Large intestine (tissue), 12 donors: Measurements from ENCODE around the gene DCBLD2. TPM values are rescaled to one million over a fixed set of nuclear protein-coding genes. Genes with fewer than 3 reads are reported as not detected.
A peak's percentile ranks its signal among the peaks of the same experiment; 100 is the strongest.

Experiments used
- DNase-seq, 2 donors: peaks; one replicate each; pipeline versions ENCODE4 v3.0.0 to v3.0.0-alpha.2; 2013
- H3K27ac ChIP-seq: one replicate; pipeline ENCODE4 v1.5.1; 2013; ENCODE audit warnings: low read length
- H3K27me3 ChIP-seq: 2 replicates; pipeline ENCODE4 v1.6.1; 2013; ENCODE audit warnings: low read length; ENCODE audit not compliant: control insufficient read depth, insufficient read depth
- H3K36me3 ChIP-seq: 2 replicates; pipeline ENCODE4 v1.6.1; 2013; ENCODE audit warnings: low read length; ENCODE audit not compliant: control insufficient read depth, insufficient read depth
- H3K4me1 ChIP-seq: one replicate; pipeline ENCODE4 v1.6.1; 2013; ENCODE audit warnings: low read length; ENCODE audit not compliant: control insufficient read depth, insufficient read depth
- H3K4me3 ChIP-seq: one replicate; pipeline ENCODE4 v1.5.1; 2013; ENCODE audit warnings: low read length
- H3K9me3 ChIP-seq: one replicate; pipeline ENCODE4 v1.6.1; 2013; ENCODE audit warnings: mild to moderate bottlenecking, low read depth, low read length, moderate library complexity; ENCODE audit not compliant: control insufficient read depth
- WGBS: methylation state at CpG from one replicate; pipeline ENCODE4 v1.1.5; 2013; ENCODE audit warnings: low lambda C conversion rate; ENCODE audit not compliant: insufficient coverage; 5-methylcytosine and 5-hydroxymethylcytosine counted together
- long read RNA-seq, 11 donors: transcript quantifications; one replicate each; lab custom pipeline, GENCODE V29; 2026
- polyA plus RNA-seq: library from polyadenylated mRNA; unstranded; fragments of 120-200 nt; gene quantifications from one replicate; pipeline ENCODE4 v1.2.1, GENCODE V29; 2013

DCBLD2 gene
- 15.7 TPM for polyA plus RNA-seq
- long read RNA-seq, donor 1 = 0 reads
- long read RNA-seq, donor 2 = 0 reads
- long read RNA-seq, donor 3 = 0 reads
- long read RNA-seq, donor 4, partial matches to known transcripts = 0 of 2 reads
- long read RNA-seq, donor 4, other reads (novel, unspliced or antisense) = 0 of 2 reads
- long read RNA-seq, donor 5 = 0 reads
- long read RNA-seq, donor 6, full-length matches to known transcripts = 3 of 3 reads
- long read RNA-seq, donor 6, partial matches to known transcripts = 0 of 3 reads
- long read RNA-seq, donor 6, other reads (novel, unspliced or antisense) = 0 of 3 reads
- long read RNA-seq, donor 7 = 0 reads
- long read RNA-seq, donor 8 = 0 reads
- long read RNA-seq, donor 9, full-length matches to known transcripts = 1 of 1 reads
- long read RNA-seq, donor 9, partial matches to known transcripts = 0 of 1 reads
- long read RNA-seq, donor 9, other reads (novel, unspliced or antisense) = 0 of 1 reads
- long read RNA-seq, donor 10 = 0 reads
- long read RNA-seq, donor 11 = 0 reads

DNA sequence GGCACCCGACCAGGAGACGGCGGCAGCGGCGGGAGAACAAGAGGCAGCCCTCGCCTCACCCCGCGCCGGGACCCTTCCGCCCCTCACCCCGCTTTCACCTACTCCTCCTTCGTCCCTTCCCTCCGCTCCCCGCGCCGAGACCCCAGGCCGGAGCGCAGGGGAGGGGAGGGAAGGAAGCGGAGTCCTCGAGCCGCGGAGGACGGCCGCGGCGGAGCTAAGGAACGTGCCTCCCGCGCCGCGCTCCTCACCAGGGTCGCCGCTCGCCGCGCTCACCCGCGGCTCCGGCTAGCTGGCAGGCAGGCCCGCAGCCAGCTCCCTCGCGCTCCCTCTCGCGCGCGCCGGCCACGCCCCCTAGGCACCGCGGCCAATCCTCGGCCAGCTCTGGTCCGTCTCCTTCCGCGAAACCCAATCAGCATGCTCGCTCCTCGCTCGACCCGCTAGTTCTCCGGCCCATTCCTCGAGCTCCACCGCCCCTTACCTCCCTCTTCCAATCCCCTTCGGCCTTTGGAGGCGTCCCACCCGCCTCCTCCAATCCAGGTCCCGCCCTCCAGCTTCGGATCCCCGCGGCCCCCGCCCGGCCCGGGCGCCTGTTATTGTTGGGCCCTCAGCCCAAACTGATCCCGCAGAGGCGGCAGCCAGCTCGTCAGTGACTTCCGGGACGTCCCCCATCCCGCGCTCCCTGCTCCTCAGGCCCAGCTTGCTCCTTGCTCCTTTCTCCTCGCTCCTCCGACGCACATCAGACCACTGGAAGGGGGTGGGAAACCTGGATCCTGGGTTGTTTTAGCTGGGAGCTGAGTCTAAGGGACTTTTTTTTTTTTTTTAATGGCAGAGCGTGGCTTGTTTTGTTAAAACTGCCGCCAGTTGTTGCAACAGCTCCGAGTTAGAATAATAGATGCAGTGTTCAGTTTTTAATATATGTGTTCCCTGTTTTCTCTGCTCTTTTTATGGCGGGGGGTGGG lies at the start of gene DCBLD2:
Gene DCBLD2 (minus strand): TSS at position 304 of the 959 bp plus-strand sequence. CDS start 369 bp downstream, outside the sequence.
- Histone ChIP-seq H3K36me3 (no peaks in the 10 kb centered on the region), H3K9me3 (no peaks in the 10 kb centered on the region), H3K27me3 (no peaks in the 10 kb centered on the region), H3K4me1 (no peaks in the 10 kb centered on the region), H3K4me3 (peak within 1 kb of the TSS; percentile 76), H3K27ac (peak within 1 kb of the TSS; percentile 82)
- WGBS = no CpG with 5 or more reads among the region's 86 CpGs
- DNase-seq = peak; percentile 97 to 99

GRCh38 chr3:98945666-98946065 lies 44.2 kb upstream of the DCBLD2 start:
- H3K27ac ChIP-seq = no peak overlapping the region
- H3K4me3 ChIP-seq = no peak overlapping the region
- no peak for DNase-seq
- H3K4me1 ChIP-seq = no peaks in the 10 kb centered on the region
- H3K9me3 ChIP-seq = no peaks in the 10 kb centered on the region
- no peaks in the 10 kb centered on the region for H3K36me3 ChIP-seq
- no peaks in the 10 kb centered on the region for H3K27me3 ChIP-seq
- 60% methylated on average over 1 of the region's 1 CpG for WGBS

DNA sequence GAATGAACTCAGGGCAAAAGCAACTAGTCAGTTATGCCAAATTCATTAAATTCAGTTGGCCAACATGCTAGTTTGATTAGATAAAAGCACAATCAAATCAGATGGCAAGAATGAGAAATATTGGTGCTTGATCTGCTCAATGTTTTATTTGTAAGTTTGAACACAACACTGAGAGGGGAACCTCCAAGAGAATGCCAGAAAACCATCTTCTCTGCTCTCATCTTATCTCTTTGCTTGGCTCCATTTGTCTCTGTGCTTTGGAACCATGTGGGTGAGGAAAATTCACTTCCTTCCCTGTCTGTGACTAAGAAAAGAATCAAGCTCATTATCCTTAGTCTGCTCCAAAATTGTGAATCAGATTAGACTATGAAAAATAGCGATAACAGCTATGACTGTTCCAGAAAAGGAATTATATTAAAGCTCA lies 43.6 kb upstream of the DCBLD2 start:
- Histone ChIP-seq H3K27me3 (no peaks in the 10 kb centered on the region), H3K27ac (no peak overlapping the region), H3K4me3 (no peak overlapping the region), H3K9me3 (no peaks in the 10 kb centered on the region), H3K4me1 (no peaks in the 10 kb centered on the region), H3K36me3 (no peaks in the 10 kb centered on the region)
- no peak for DNase-seq
- WGBS = 100% methylated on average over 1 of the region's 1 CpG

DNA sequence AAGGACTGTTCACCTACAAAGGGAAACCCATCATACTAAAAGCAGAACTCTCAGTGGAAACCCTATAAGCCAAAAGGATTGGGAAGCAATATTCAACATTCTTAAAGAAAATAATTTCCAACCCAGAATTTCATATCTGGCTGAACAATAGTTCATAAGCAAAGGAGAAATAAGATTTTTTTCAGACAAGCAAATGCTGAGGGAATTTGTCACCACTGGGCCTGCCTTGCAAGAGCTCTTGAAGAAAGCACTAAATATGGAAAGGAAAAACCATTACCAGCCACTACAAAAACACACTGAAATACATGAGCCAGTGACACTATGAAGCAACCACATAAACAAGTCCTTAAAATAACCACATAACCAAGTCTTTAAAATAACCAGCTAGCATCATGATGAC lies 28.9 kb upstream of the DCBLD2 start:
- H3K36me3 ChIP-seq = no peaks in the 10 kb centered on the region
- no peak overlapping the region for H3K27ac ChIP-seq
- no peaks in the 10 kb centered on the region for H3K4me1 ChIP-seq
- DNase-seq = no peak
- no peak overlapping the region for H3K4me3 ChIP-seq
- H3K27me3 ChIP-seq = no peaks in the 10 kb centered on the region
- H3K9me3 ChIP-seq = no peaks in the 10 kb centered on the region

DNA sequence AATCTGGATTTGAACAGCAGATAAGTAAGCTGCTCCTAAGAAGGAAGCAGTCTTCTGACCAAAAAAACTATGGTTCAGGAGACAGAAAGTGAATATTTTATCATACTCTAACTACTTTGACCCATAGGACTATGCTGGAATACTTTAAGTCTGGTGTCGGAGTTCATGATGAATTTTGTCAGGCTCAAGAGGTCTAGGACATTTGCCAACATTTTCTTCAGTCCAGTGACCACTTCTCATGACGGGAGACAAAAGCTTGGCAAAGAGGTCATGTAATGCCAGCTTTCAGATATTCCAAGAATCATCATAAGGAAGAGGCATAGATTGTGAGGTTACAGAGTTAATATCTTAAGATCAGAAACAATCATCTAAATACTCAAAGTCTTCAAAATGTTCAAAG lies 20.5 kb upstream of the DCBLD2 start:
- no CpG with 5 or more reads among the region's 2 CpGs for WGBS
- Histone ChIP-seq H3K27me3 (no peaks in the 10 kb centered on the region), H3K4me3 (no peak overlapping the region), H3K27ac (no peak overlapping the region), H3K36me3 (no peaks in the 10 kb centered on the region), H3K4me1 (no peaks in the 10 kb centered on the region), H3K9me3 (no peaks in the 10 kb centered on the region)
- DNase-seq = no peak

- Histone ChIP-seq H3K36me3 (no peaks in the 10 kb centered on the region), H3K9me3 (no peaks in the 10 kb centered on the region), H3K4me3 (no peak overlapping the region), H3K4me1 (no peaks in the 10 kb centered on the region), H3K27ac (no peak overlapping the region), H3K27me3 (no peaks in the 10 kb centered on the region)
- WGBS = no CpG with 5 or more reads among the region's 2 CpGs
- no peak for DNase-seq
Measured at GRCh38 chr3:98920166-98920565, 18.7 kb upstream of the DCBLD2 start.

- H3K27ac ChIP-seq = no peak overlapping the region
- H3K4me1 ChIP-seq = no peaks in the 10 kb centered on the region
- H3K4me3 ChIP-seq = no peak overlapping the region
- H3K36me3 ChIP-seq = no peaks in the 10 kb centered on the region
- H3K27me3 ChIP-seq = no peaks in the 10 kb centered on the region
- H3K9me3 ChIP-seq = no peaks in the 10 kb centered on the region
- DNase-seq = no peak
Measured at GRCh38 chr3:98918586-98918985, 17.1 kb upstream of the DCBLD2 start.

- Histone ChIP-seq H3K36me3 (no peaks in the 10 kb centered on the region), H3K9me3 (no peaks in the 10 kb centered on the region), H3K4me3 (no peak overlapping the region), H3K4me1 (no peaks in the 10 kb centered on the region), H3K27me3 (no peaks in the 10 kb centered on the region), H3K27ac (no peak overlapping the region)
- no peak for DNase-seq
- no CpG with 5 or more reads among the region's 1 CpG for WGBS
Measured at GRCh38 chr3:98917608-98918007, 16.1 kb upstream of the DCBLD2 start.

DNA sequence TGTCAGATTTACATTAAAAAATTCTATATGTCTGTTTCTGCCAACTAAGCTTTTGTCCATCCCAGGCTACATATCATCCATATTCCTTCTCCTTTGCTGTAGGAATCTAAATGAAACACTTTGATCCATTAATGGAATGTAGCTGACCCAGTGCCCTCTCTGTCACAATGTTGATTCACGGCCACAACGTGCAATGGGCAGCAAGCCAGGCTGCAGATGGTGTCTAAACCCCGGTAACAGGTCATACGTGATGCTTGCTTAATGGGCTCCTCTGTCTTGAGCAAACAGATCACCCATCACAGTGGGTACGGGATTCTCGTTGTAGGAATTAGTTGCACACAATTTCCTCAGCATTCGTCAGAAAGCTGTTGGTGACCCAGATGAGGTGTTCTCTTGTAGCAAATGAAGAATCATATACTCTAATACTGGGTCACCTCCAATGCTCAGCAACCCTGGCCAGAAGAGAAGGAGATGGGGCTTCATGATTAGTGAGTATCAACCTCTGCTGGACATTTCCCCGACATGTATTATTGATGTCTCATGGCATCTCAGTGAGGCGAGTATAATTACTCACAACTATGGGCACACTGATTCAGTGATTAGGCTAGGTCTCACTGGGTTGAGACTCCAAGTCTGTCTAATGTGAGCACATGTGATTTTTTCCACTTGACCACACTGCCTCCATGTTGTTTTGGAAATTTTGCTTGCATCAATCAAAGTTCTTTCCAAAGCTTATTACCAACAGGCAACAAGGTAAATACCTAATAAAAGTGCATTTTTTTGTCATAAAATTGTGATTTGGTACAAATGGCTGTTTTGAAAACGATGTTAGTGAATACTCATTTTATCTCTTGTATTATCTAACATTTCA lies 12.9 kb upstream of the DCBLD2 start:
- Histone ChIP-seq H3K27ac (no peak overlapping the region), H3K9me3 (no peaks in the 10 kb centered on the region), H3K4me3 (no peak overlapping the region), H3K27me3 (no peaks in the 10 kb centered on the region), H3K36me3 (no peaks in the 10 kb centered on the region), H3K4me1 (no peaks in the 10 kb centered on the region)
- 80% methylated on average over 1 of the region's 10 CpGs for WGBS
- DNase-seq = no peak

DNA sequence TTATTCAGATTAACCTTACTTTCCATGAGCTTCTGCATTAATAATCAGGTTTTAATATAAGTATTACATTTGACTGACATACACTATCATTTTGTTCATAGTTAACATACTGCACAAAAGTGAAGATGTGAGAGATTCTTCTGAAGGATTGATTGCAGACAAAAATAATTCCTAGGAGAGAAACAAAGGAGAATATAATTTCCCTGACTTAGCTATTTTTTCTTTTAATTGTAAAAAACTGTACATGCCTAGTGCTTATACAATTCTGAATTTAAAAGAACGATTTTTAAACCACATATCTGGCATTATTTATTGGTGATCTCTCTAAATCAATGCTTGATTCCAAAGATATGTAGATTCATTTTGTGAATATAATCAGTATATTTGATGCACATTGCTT lies 11.0 kb upstream of the DCBLD2 start:
- WGBS = 80% methylated on average over 1 of the region's 1 CpG
- H3K27me3 ChIP-seq = no peaks in the 10 kb centered on the region

More for the DNA sequence above, 11.0 kb upstream of the DCBLD2 start:
- no peak overlapping the region for H3K27ac ChIP-seq
- no peak for DNase-seq
- H3K4me1 ChIP-seq = no peaks in the 10 kb centered on the region
- H3K4me3 ChIP-seq = no peak overlapping the region
- H3K9me3 ChIP-seq = no peaks in the 10 kb centered on the region
- H3K36me3 ChIP-seq = no peaks in the 10 kb centered on the region
